ENCODE data around the gene CCDC27.
A peak's percentile ranks its signal among the peaks of the same experiment; 100 is the strongest.
"Not testable (repeated sequence)": the region's sequence is repeated elsewhere in the genome, so short reads cannot be mapped to it uniquely, and the experiment has no call there.

CCDC27 gene

DNA sequence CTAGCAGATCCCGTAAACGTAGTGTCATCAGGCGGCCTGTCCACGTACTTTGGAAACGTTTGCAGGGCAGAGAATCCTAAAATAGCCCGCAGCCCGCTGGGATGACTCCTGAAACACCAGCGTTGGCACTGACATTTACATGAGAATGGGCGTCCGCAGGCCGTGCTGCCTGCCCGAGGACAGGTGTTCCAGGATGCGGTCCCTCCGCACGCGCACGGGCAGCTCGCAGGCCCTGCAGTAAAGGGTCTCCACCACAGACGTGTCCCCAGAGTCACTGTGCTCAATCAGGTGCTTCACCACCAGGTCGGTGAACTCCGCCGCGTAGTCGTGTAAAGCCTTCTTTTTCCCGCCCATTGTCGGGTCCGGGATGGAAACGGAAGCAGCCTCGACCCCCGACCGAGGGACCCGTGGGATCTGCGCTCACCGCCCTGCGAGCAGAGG lies 5.8 kb upstream of the CCDC27 start:
- in situ Hi-C loops (cut with HindIII; ENCODE audit: low sequenced_read_pairs) = no loop called here
- TF ChIP-seq, protein P1, sequence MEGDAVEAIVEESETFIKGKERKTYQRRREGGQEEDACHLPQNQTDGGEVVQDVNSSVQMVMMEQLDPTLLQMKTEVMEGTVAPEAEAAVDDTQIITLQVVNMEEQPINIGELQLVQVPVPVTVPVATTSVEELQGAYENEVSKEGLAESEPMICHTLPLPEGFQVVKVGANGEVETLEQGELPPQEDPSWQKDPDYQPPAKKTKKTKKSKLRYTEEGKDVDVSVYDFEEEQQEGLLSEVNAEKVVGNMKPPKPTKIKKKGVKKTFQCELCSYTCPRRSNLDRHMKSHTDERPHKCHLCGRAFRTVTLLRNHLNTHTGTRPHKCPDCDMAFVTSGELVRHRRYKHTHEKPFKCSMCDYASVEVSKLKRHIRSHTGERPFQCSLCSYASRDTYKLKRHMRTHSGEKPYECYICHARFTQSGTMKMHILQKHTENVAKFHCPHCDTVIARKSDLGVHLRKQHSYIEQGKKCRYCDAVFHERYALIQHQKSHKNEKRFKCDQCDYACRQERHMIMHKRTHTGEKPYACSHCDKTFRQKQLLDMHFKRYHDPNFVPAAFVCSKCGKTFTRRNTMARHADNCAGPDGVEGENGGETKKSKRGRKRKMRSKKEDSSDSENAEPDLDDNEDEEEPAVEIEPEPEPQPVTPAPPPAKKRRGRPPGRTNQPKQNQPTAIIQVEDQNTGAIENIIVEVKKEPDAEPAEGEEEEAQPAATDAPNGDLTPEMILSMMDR (IDR thresholded peaks at IDR 0.05; ENCODE audit: low read depth, low read length, missing control alignments) = no peak
- H3K4me3 ChIP-seq (ENCODE audit: low read depth, low read length) = peak overlapping the region; percentile 69
- no peak for DNase-seq (ENCODE audit: low read depth)

DNA sequence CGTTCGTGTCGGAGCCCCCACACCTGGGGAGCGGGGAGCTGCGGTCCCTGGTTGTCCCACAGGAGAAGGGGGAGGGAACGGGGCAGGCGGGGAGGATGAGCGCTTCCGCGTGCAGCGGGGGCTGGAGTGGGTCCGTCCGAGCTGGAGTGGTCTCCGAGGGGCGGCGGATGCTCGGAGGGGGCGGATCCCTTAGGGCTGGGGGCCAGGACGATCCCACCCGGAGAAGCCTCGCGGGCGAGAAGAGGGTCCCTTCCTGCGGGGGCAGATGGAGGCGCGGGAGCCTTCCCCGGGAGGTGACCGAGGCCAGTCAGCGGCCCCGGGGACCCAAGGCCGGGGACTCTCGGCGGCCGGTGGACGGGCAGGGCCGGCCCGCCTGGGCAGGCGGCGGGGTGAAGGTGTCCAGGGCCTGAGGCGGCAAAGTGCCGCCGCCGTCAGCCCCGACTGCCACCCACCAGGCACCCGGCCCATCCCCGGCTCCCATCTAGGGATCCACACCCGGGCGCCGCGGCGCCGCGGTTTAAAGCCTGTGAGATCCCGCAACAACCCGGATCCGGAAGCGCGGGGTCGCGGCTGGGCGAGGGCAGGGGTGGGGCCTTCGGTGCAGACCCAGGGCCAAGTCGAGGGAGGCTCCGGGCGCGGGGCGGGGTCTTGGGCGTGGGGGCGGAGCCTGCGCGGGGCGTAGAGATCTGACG lies 5.3 kb upstream of the CCDC27 start:
- in situ Hi-C loops (cut with HindIII; ENCODE audit: low sequenced_read_pairs) = no loop called here
- peak; percentile 16 for DNase-seq (ENCODE audit: low read depth)
- TF ChIP-seq, protein P1 (IDR thresholded peaks at IDR 0.05; ENCODE audit: low read depth, low read length, missing control alignments) = no peak
- H3K4me3 ChIP-seq (ENCODE audit: low read depth, low read length) = peak overlapping the region; percentile 69

DNA sequence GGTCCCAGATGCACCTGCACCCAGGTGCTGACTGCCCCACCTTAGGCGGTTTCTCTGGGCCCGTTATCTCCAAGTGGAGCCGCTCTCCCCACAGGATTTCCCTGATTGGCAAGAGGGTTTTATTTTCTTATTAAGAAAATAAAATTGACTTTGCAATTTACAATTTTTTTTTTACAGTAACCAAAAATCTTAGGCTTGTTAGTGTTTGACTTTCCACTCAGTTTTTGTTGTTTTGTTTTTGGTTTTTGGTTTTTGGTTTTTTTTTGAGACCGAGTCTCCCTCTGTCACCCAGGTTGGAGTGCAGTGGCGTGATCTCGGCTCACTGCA lies 4.8 kb upstream of the CCDC27 start:
- TF ChIP-seq, protein P1 (IDR thresholded peaks at IDR 0.05; ENCODE audit: low read depth, low read length, missing control alignments) = no peak

DNA sequence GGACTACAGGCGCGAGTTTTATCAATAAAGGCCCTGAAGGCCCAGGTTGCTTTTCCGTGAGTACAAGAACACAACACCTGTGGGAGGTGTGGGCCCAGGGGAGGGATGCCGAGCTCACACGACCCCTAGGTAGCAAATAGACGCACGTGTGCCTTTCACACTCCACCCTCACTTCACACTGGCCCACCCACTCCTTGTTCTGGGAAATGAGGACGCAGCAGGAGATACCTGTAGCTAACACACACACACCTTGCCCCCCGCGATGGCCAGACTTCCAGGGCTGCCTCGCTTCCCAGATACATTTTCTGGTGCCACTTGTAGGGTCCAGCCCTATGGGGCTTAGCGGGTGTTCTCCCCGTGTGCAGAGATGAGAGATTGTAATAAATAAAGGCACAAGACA lies 4.3 kb upstream of the CCDC27 start:
- in situ Hi-C loops (cut with HindIII; ENCODE audit: low sequenced_read_pairs) = no loop called here
- TF ChIP-seq, protein P1 (IDR thresholded peaks at IDR 0.05; ENCODE audit: low read depth, low read length, missing control alignments) = no peak
- no peak for DNase-seq (ENCODE audit: low read depth)
- peak overlapping the region; percentile 69 for H3K4me3 ChIP-seq (ENCODE audit: low read depth, low read length)

More for the DNA sequence above, 4.8 kb upstream of the CCDC27 start:
- no peak for DNase-seq (ENCODE audit: low read depth)
- peak overlapping the region; percentile 69 for H3K4me3 ChIP-seq (ENCODE audit: low read depth, low read length)
- in situ Hi-C loops (cut with HindIII; ENCODE audit: low sequenced_read_pairs) = no loop called here

DNA sequence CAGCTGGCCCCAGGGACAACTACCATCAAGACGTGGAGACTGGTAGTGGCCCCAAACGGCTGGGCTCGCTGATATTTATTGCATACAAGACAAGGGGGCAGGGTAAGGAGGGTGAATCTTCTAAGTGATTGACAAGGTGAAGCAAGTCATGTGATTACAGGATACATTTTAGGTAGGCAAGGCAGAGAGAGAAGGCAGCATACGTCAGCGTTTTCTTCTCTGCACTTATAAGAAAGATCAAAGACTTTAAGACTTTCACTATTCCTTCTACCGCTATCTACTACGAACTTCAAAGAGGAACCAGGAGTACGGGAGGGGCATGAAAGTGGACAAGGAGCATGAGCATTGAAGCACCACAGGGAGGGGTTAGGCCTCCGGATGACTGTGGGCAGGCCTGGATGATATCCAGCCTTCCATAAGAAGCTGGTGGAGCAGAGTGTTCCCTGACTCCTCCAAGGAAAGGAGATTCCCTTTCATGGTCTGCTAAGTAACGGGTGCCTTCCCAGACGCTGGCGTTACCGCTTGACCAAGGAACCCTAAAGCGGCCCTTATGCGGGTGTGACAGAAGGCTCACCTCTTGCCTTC lies 3.8 kb upstream of the CCDC27 start:
- in situ Hi-C loops (cut with HindIII; ENCODE audit: low sequenced_read_pairs); DNase-seq (ENCODE audit: low read depth); H3K4me3 ChIP-seq (ENCODE audit: low read depth, low read length): not testable (repeated sequence)

DNA sequence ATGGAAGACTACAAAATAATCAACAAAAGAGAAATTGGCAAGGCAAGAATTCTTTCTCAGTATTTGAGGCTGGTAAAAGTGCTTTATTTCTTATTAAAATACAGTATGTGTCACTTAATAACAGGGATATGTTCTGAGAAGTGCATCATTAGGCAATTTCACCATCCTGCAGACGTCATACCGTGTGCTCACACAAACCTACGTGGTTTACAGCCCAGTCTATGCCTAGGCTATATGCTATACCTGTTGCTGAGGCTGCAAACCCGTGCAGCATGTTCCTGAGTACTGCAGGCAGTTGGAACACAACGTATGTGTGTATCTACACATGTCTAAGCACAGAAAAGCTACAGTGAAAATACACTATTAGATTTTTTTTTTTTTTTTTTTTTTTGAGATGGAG lies 2.7 kb upstream of the CCDC27 start:
- TF ChIP-seq, protein P1 (IDR thresholded peaks at IDR 0.05; ENCODE audit: low read depth, low read length, missing control alignments) = no peak
- H3K4me3 ChIP-seq (ENCODE audit: low read depth, low read length) = no peak overlapping the region
- DNase-seq (ENCODE audit: low read depth) = no peak
- in situ Hi-C loops (cut with HindIII; ENCODE audit: low sequenced_read_pairs) = no loop called here

DNA sequence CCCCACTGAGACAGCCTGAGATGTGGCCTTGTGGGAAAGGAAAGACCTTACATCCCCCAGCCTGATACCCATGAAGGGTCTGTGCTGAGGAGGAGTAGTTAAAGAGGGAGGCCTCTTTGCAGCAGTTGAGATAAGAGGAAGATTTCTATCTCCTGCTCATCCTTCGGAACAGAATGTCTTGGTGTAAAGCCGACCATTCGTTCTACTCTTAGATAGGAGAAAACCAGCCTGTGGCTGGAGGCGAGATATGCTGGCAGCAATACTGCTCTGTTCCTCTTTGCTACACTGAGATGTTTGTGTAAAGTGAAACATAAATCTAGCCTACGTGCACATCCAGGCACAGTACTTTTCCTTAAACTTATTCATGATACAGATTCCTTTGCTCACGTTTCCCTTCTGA lies 1.5 kb upstream of the CCDC27 start:
- in situ Hi-C loops (cut with HindIII; ENCODE audit: low sequenced_read_pairs) = no loop called here
- no peak overlapping the region for H3K4me3 ChIP-seq (ENCODE audit: low read depth, low read length)
- TF ChIP-seq, protein P1 (IDR thresholded peaks at IDR 0.05; ENCODE audit: low read depth, low read length, missing control alignments) = no peak
- no peak for DNase-seq (ENCODE audit: low read depth)
